C4-2B (cell line): ENCODE measurements around the gene ANXA3.

Experiments
- ZFX ChIP-seq: fragments of 450-650 bp; IDR thresholded peaks from 2 replicates; pipeline ENCODE4 v1.6.1; 2017
- TF ChIP-seq, protein P1 (sequence below): fragments of 450-650 bp; conservative IDR thresholded peaks from 2 replicates; pipeline ENCODE4 v1.5.1; 2017; ENCODE audit warnings: mild to moderate bottlenecking

- TF ChIP-seq, protein P1, sequence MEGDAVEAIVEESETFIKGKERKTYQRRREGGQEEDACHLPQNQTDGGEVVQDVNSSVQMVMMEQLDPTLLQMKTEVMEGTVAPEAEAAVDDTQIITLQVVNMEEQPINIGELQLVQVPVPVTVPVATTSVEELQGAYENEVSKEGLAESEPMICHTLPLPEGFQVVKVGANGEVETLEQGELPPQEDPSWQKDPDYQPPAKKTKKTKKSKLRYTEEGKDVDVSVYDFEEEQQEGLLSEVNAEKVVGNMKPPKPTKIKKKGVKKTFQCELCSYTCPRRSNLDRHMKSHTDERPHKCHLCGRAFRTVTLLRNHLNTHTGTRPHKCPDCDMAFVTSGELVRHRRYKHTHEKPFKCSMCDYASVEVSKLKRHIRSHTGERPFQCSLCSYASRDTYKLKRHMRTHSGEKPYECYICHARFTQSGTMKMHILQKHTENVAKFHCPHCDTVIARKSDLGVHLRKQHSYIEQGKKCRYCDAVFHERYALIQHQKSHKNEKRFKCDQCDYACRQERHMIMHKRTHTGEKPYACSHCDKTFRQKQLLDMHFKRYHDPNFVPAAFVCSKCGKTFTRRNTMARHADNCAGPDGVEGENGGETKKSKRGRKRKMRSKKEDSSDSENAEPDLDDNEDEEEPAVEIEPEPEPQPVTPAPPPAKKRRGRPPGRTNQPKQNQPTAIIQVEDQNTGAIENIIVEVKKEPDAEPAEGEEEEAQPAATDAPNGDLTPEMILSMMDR = no peak
- no peak for TF ChIP-seq ZFX
Observed at GRCh38 chr4:78599147-78599546, 47.6 kb downstream of the ANXA3 start.
